ENCODE results near the gene CD200R1. TPM values are rescaled to one million over a fixed set of nuclear protein-coding genes. Genes with fewer than 3 reads are reported as not detected.

Gene CD200R1
- total RNA-seq, 1 donor from 2014 or later = 1.9 TPM

- peaks cover 7% of the 10 kb centered on the region for H3K4me1 ChIP-seq
- no peaks in the 10 kb centered on the region for H3K27me3 ChIP-seq
- H3K4me3 ChIP-seq = peak overlapping the region; percentile 25
- no peaks in the 10 kb centered on the region for H3K9me3 ChIP-seq
- ATAC-seq = peak; percentile 65
- no peaks in the 10 kb centered on the region for H3K36me3 ChIP-seq
- intact Hi-C loops (cut with DNase I) = loop anchor here (10.0 kb wide), 1 partner anchor 329 kb away; the partner anchor contains the start of gene CCDC80
- TF ChIP-seq, protein P1, sequence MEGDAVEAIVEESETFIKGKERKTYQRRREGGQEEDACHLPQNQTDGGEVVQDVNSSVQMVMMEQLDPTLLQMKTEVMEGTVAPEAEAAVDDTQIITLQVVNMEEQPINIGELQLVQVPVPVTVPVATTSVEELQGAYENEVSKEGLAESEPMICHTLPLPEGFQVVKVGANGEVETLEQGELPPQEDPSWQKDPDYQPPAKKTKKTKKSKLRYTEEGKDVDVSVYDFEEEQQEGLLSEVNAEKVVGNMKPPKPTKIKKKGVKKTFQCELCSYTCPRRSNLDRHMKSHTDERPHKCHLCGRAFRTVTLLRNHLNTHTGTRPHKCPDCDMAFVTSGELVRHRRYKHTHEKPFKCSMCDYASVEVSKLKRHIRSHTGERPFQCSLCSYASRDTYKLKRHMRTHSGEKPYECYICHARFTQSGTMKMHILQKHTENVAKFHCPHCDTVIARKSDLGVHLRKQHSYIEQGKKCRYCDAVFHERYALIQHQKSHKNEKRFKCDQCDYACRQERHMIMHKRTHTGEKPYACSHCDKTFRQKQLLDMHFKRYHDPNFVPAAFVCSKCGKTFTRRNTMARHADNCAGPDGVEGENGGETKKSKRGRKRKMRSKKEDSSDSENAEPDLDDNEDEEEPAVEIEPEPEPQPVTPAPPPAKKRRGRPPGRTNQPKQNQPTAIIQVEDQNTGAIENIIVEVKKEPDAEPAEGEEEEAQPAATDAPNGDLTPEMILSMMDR (IDR thresholded peaks at IDR 0.05) = no peak
- H3K27ac ChIP-seq = no peak overlapping the region
- no peak for DNase-seq
Measured at GRCh38 chr3:112973325-112974177, 1.4 kb downstream of the CD200R1 start.

DNA sequence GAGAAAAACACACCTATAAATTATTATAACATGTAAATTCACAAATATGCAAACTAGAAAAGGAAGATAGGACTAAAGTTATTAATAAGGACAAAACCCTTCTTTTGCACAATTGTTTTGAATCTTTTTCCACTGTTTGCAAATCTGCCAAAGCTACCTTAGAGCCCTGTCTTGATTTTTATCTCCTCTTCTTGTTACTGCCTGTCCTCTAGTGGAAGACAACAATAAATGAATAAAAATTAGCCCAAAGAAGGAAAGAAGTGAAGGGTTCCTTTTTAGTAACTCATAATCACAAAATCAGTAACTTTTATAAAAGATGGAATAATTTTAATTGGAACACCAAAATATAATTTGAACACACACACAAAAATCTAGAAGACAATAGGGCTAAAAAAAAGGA lies 2.7 kb downstream of the CD200R1 start:
- H3K4me3 ChIP-seq = peak overlapping the region; percentile 12
- intact Hi-C loops (cut with DNase I) = loop anchor here (10.0 kb wide), 1 partner anchor 327 kb away; the partner anchor contains the start of gene CCDC80

GRCh38 chr3:112967828-112968227 lies 7.1 kb downstream of the CD200R1 start:
- DNase-seq (no peak), ATAC-seq (peak; percentile 19)
- no peak overlapping the region for H3K4me3 ChIP-seq
- no peaks in the 10 kb centered on the region for H3K36me3 ChIP-seq
- intact Hi-C loops (cut with DNase I) = no loop called here
- no peak overlapping the region for H3K27ac ChIP-seq
- H3K9me3 ChIP-seq = no peaks in the 10 kb centered on the region
- H3K4me1 ChIP-seq = no peaks in the 10 kb centered on the region
- TF ChIP-seq, protein P1 (IDR thresholded peaks at IDR 0.05) = no peak
- H3K27me3 ChIP-seq = no peaks in the 10 kb centered on the region

More for the DNA sequence above, 2.7 kb downstream of the CD200R1 start:
- DNase-seq = no peak
- Histone ChIP-seq H3K9me3 (no peaks in the 10 kb centered on the region), H3K27me3 (no peaks in the 10 kb centered on the region), H3K27ac (no peak overlapping the region), H3K4me1 (peaks cover 6% of the 10 kb centered on the region), H3K36me3 (no peaks in the 10 kb centered on the region)
- ATAC-seq = no peak
- TF ChIP-seq, protein P1 (IDR thresholded peaks at IDR 0.05) = no peak

DNA sequence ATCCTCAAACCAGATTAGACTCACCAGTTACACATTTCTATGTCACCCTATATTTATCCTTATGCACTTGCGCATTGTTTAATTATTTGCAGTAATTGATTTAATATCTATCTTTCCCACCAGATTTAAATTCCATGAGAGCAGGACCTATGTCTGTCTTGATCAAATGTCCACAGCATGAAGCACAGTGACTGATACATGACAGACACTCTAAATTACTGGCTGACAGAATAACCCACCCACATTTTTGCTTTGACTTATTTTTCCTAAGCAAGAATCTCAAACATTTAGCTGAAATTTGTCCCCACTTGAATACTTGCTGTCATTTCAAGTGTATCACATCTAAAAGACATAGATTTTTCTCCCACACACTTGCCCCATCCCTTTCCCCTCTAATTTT lies 7.5 kb downstream of the CD200R1 start:
- H3K4me3 ChIP-seq = no peak overlapping the region
- intact Hi-C loops (cut with DNase I) = no loop called here
- H3K4me1 ChIP-seq = no peaks in the 10 kb centered on the region
- H3K27ac ChIP-seq = no peak overlapping the region
- H3K27me3 ChIP-seq = no peaks in the 10 kb centered on the region
- H3K36me3 ChIP-seq = no peaks in the 10 kb centered on the region
- no peak for DNase-seq
- H3K9me3 ChIP-seq = no peaks in the 10 kb centered on the region
- TF ChIP-seq, protein P1 (IDR thresholded peaks at IDR 0.05) = no peak
- no peak for ATAC-seq

DNA sequence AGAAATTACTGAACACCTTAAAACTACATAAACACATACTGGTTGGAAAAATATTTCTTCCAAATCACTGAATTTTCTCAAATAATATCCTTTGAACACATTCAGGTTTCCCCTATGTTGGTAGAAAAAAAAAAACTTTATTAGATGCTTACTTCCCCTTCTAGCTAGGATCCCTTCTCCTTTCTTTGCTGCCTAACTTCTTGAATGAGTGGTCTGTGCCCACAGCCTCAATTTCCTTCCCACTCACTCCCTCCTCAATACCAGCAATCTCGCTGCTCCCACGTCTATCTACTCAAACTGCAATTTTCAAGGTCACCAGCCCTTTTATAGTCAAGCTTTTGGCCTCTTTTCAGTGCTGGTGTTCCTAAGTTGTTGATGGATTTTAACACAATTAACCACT lies 8.3 kb downstream of the CD200R1 start:
- H3K4me1 ChIP-seq = no peaks in the 10 kb centered on the region
- DNase-seq (no peak), ATAC-seq (peak; percentile 45)
- intact Hi-C loops (cut with DNase I) = no loop called here
- no peaks in the 10 kb centered on the region for H3K36me3 ChIP-seq
- H3K4me3 ChIP-seq = no peak overlapping the region
- TF ChIP-seq, protein P1 (IDR thresholded peaks at IDR 0.05) = no peak
- no peak overlapping the region for H3K27ac ChIP-seq
- H3K9me3 ChIP-seq = no peaks in the 10 kb centered on the region
- H3K27me3 ChIP-seq = no peaks in the 10 kb centered on the region

Measured in upper lobe of right lung (tissue), 1 donor.